K562 (cell line): Measurements from ENCODE around the gene GALNT7. TPM values are rescaled to one million over a fixed set of nuclear protein-coding genes. Genes with fewer than 3 reads are reported as not detected.

ENCODE experiments used
- ATAC-seq: fragments of 200-7000 bp; cut with Tn5 transposase; 3 replicates; pipeline ENCODE4 v1.9.1; 2020; ENCODE audit warnings: moderate library complexity
- BruUV-seq: library from RNA; stranded (reverse); fragments of 400-500 nt; replicated peaks from 2 replicates; lab custom pipeline; 2021; lab: Mats Ljungman, UMichigan
- CTCF ChIA-PET: fragments of 300-600 bp; formaldehyde crosslinking; extraction: SDS; loops from one replicate; lab custom pipeline; 2021; ENCODE audit warnings: low intra/inter-chr PET ratio; lab: Yijun Ruan, JAX
- POLR2A ChIA-PET: fragments of 300-600, 350-650 bp; sonication (Branson Sonifier 250); formaldehyde crosslinking; extraction: SDS; loops from one replicate; lab custom pipeline; 2021; ENCODE audit warnings: antibody characterized with exemption, inconsistent platforms; lab: Yijun Ruan, JAX
- DNase-seq, 4 experiments: peaks; one replicate each; pipeline versions ENCODE4 v3.0.0 to v3.0.0-alpha.2; 2011 to 2018; ENCODE audit warnings: low spot score in 3 of 4, mixed read lengths in 3 of 4; ENCODE audit errors: extremely low read depth in 1 of 4
- FAIRE-seq: peaks from 2 replicates; lab custom pipeline; 2011; peaks lifted over from hg19 to GRCh38; lab: Jason Lieb, UNC
- H2AFZ ChIP-seq: 2 replicates; pipeline ENCODE4 v1.6.0; 2011; ENCODE audit warnings: low read depth, low read length, control low read depth, inconsistent platforms
- H3K27ac ChIP-seq: fragments of 200-600 bp; 3 replicates; pipeline ENCODE4 v1.8.0; 2011; ENCODE audit warnings: low read depth, mild to moderate bottlenecking, control low read depth, inconsistent platforms, low read length, moderate library complexity, mixed read lengths; ENCODE audit errors: extremely low read depth
- H3K27me3 ChIP-seq, 2 experiments: fragments of 300-600 bp in 1 of 2; 2 replicates in 1 of 2; 3 replicates in 1 of 2; pipeline versions ENCODE4 v1.6.0 to v1.8.0; 2011; ENCODE audit warnings: inconsistent platforms in 2 of 2, low read length in 2 of 2, mild to moderate bottlenecking in 1 of 2, mixed read lengths in 1 of 2, moderate library complexity in 1 of 2; ENCODE audit not compliant: control insufficient read depth in 2 of 2, insufficient read depth in 2 of 2
- H3K36me3 ChIP-seq: fragments of 300-600 bp; 3 replicates; pipeline ENCODE4 v1.8.0; 2011; ENCODE audit warnings: mild to moderate bottlenecking, low read length, inconsistent platforms; ENCODE audit not compliant: control insufficient read depth, insufficient read depth
- H3K4me1 ChIP-seq, 2 experiments: fragments of 200-600 bp in 1 of 2; replicated peaks in 1 of 2; 2 replicates in 1 of 2; 3 replicates in 1 of 2; pipeline versions ENCODE4 v1.5.1 to v1.8.0; 2011; ENCODE audit warnings: inconsistent platforms in 2 of 2, low read length in 2 of 2, mild to moderate bottlenecking in 1 of 2, mixed read lengths in 1 of 2, moderate library complexity in 1 of 2; ENCODE audit not compliant: control insufficient read depth in 2 of 2, insufficient read depth in 2 of 2
- H3K4me2 ChIP-seq: 2 replicates; pipeline ENCODE4 v1.6.1; 2011; ENCODE audit warnings: low read length, control low read depth, inconsistent platforms, mixed read lengths; ENCODE audit not compliant: insufficient read depth
- H3K4me3 ChIP-seq: fragments of 200-600 bp; sonication (generic), shearing (Covaris generic); 2 replicates; pipeline ENCODE4 v1.5.1; 2016; ENCODE audit warnings: control low read depth, inconsistent platforms
- H3K79me2 ChIP-seq: fragments of 200-600 bp; 3 replicates; pipeline ENCODE4 v1.8.0; 2011; ENCODE audit warnings: low read length, inconsistent platforms; ENCODE audit not compliant: control insufficient read depth, insufficient read depth
- H3K9ac ChIP-seq, 2 experiments: 2 replicates each; pipeline versions ENCODE4 v1.6.0 to v1.6.1; 2011; ENCODE audit warnings: low read depth in 2 of 2, low read length in 2 of 2, control low read depth in 1 of 2, inconsistent platforms in 1 of 2, mild to moderate bottlenecking in 1 of 2, mixed read lengths in 1 of 2; ENCODE audit not compliant: insufficient read depth in 1 of 2
- H3K9me1 ChIP-seq: one replicate; pipeline ENCODE4 v1.6.0; 2011; ENCODE audit warnings: inconsistent platforms, mild to moderate bottlenecking, low read length, moderate library complexity; ENCODE audit not compliant: control insufficient read depth, insufficient read depth
- H3K9me3 ChIP-seq: replicated peaks from 2 replicates; pipeline ENCODE4 v1.5.1; 2011; ENCODE audit warnings: low read depth, low read length, inconsistent platforms; ENCODE audit not compliant: control insufficient read depth, insufficient read depth
- H4K20me1 ChIP-seq: replicated peaks from 2 replicates; pipeline ENCODE4 v1.6.1; 2011; ENCODE audit warnings: low read length, inconsistent platforms, mixed read lengths; ENCODE audit not compliant: control insufficient read depth, insufficient read depth
- DPF2 ChIP-seq: fragments of 450-650 bp; IDR thresholded peaks from 2 replicates; pipeline ENCODE4 v1.6.1; 2016
- EP300 ChIP-seq: IDR thresholded peaks from 2 replicates; pipeline ENCODE4 v1.6.1; 2012; ENCODE audit warnings: low read length, improper control_type of control experiment
- MED1 ChIP-seq: sonication (generic); formaldehyde crosslinking; IDR thresholded peaks from 2 replicates; pipeline ENCODE4 v1.8.1; 2023; ENCODE audit warnings: missing genetic modification reagents, borderline replicate concordance
- NCOR1 ChIP-seq: fragments of 450-650 bp; IDR thresholded peaks from 2 replicates; pipeline ENCODE4 v1.6.1; 2016; ENCODE audit warnings: mild to moderate bottlenecking, moderate library complexity
- ZNF121 ChIP-seq: sonication (generic); formaldehyde crosslinking; conservative IDR thresholded peaks from 2 replicates; pipeline ENCODE4 v1.8.0; 2022; ENCODE audit warnings: missing genetic modification reagents
- ZNF165 ChIP-seq: fragments of 250-450 bp; sonication (Bioruptor Pico); IDR thresholded peaks from 2 replicates; pipeline ENCODE4 v1.4.0; 2020; ENCODE audit warnings: borderline replicate concordance
- ZNF174 ChIP-seq: fragments of 250-450 bp; sonication (Bioruptor Pico); IDR thresholded peaks from 2 replicates; pipeline ENCODE4 v1.4.0; 2020; ENCODE audit warnings: mild to moderate bottlenecking
- ZNF57 ChIP-seq: fragments of 450-650 bp; formaldehyde crosslinking; IDR thresholded peaks from 2 replicates; pipeline ENCODE4 v1.4.0; 2020; ENCODE audit warnings: mild to moderate bottlenecking, moderate library complexity
- ZZZ3 ChIP-seq: fragments of 450-650 bp; IDR thresholded peaks from 2 replicates; pipeline ENCODE4 v1.6.1; 2016; ENCODE audit warnings: antibody characterized with exemption, mild to moderate bottlenecking, moderate library complexity
- WGBS: fragments of 100-300 bp; shearing (Covaris generic); methylation state at CpG from one replicate; pipeline ENCODE4 v1.1.6; 2016; ENCODE audit warnings: low coverage, mixed read lengths; ENCODE audit not compliant: insufficient coverage; ENCODE audit errors: missing lambda C conversion rate; 5-methylcytosine and 5-hydroxymethylcytosine counted together
- in situ Hi-C: fragments of 300-500 bp; cut with MboI; formaldehyde crosslinking; loops from 4 replicates; pipeline ENCODE4 v1.15.0; 2018; ENCODE audit warnings: inconsistent platforms, mixed read lengths
- intact Hi-C: fragments of 100-400 bp; cut with micrococcal nuclease; formaldehyde crosslinking; loops from 2 replicates; pipeline ENCODE4 v1.14.2; 2022
- polyA plus RNA-seq, 8 experiments: library from polyadenylated mRNA; depleted of rRNA in 4 of 8; stranded (reverse) in 5 of 8; unstranded in 3 of 8; fragments of >200 nt; fragmentation: Nextera tagmentation in 2 of 8; fragmentation: Illumina TruSeq in 1 of 8; extraction: Ambion mirVana in 2 of 8; extraction: Trizol in 1 of 8; gene quantifications; 2 replicates each; pipeline versions ENCODE4 v1.2.1 to v1.2.3, GENCODE V29; 2011 to 2014; ENCODE audit warnings: inconsistent platforms in 1 of 8, missing spikeins in 1 of 8
- total RNA-seq, 7 experiments: library from RNA; depleted of rRNA in 6 of 7; stranded (reverse); fragments of >200 nt in 6 of 7; fragmentation: Illumina TruSeq in 2 of 7; extraction: Trizol in 2 of 7; gene quantifications; 2 replicates each; pipeline versions ENCODE4 v1.2.1 to v1.2.3, GENCODE V29; 2011 to 2021; ENCODE audit warnings: low replicate concordance in 1 of 7
- TF ChIP-seq, protein P1 (sequence below): fragments of 200-800 bp; sonication (Bioruptor generic); IDR thresholded peaks from 2 replicates; pipeline ENCODE4 v1.6.1; 2016; ENCODE audit warnings: missing genetic modification characterization, missing compliant biosample characterization

Gene GALNT7
- total and polyA plus RNA-seq, 9 of the 15 experiments (the other 6 are each of a cell fraction or from before 2014, with no cell fraction given): 16.7 to 38.7 (median 31.1) TPM

- H4K20me1 ChIP-seq: no peaks in the 10 kb centered on the region
- no peak for FAIRE-seq
- H3K27ac ChIP-seq: no peak overlapping the region
- TF ChIP-seq MED1 (CRISPR knock-in tag) (no peak), ZNF57 (CRISPR knock-in tag) (no peak), ZNF174 (CRISPR knock-in tag) (no peak), DPF2 (0 out of 2 replicates have a peak, but pooled peaks have one; percentile 28), ZZZ3 (no peak), ZNF121 (no peak), NCOR1 (peak; percentile 62), ZNF165 (CRISPR knock-in tag) (no peak), EP300 (0 out of 2 replicates have a peak, but pooled peaks have one; percentile 14)
- TF ChIP-seq, protein P1, sequence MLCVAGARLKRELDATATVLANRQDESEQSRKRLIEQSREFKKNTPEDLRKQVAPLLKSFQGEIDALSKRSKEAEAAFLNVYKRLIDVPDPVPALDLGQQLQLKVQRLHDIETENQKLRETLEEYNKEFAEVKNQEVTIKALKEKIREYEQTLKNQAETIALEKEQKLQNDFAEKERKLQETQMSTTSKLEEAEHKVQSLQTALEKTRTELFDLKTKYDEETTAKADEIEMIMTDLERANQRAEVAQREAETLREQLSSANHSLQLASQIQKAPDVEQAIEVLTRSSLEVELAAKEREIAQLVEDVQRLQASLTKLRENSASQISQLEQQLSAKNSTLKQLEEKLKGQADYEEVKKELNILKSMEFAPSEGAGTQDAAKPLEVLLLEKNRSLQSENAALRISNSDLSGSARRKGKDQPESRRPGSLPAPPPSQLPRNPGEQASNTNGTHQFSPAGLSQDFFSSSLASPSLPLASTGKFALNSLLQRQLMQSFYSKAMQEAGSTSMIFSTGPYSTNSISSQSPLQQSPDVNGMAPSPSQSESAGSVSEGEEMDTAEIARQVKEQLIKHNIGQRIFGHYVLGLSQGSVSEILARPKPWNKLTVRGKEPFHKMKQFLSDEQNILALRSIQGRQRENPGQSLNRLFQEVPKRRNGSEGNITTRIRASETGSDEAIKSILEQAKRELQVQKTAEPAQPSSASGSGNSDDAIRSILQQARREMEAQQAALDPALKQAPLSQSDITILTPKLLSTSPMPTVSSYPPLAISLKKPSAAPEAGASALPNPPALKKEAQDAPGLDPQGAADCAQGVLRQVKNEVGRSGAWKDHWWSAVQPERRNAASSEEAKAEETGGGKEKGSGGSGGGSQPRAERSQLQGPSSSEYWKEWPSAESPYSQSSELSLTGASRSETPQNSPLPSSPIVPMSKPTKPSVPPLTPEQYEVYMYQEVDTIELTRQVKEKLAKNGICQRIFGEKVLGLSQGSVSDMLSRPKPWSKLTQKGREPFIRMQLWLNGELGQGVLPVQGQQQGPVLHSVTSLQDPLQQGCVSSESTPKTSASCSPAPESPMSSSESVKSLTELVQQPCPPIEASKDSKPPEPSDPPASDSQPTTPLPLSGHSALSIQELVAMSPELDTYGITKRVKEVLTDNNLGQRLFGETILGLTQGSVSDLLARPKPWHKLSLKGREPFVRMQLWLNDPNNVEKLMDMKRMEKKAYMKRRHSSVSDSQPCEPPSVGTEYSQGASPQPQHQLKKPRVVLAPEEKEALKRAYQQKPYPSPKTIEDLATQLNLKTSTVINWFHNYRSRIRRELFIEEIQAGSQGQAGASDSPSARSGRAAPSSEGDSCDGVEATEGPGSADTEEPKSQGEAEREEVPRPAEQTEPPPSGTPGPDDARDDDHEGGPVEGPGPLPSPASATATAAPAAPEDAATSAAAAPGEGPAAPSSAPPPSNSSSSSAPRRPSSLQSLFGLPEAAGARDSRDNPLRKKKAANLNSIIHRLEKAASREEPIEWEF (CRISPR knock-in tag): no peak
Measured at GRCh38 chr4:173160871-173161270, 7.7 kb upstream of the GALNT7 start.

More at GRCh38 chr4:173160871-173161270, 7.7 kb upstream of the GALNT7 start:
- Histone ChIP-seq H3K4me1 (peaks cover 0 to 14% of the 10 kb centered on the region in 2 experiments; a peak in 4 of 5 replicates), H3K9ac (no peak overlapping the region), H2AFZ (no peak overlapping the region), H3K9me1 (no peaks in the 10 kb centered on the region), H3K27me3 (no peaks in the 10 kb centered on the region), H3K9me3 (no peaks in the 10 kb centered on the region), H3K36me3 (no peaks in the 10 kb centered on the region), H3K4me2 (no peak overlapping the region), H3K4me3 (no peak overlapping the region), H3K79me2 (no peaks in the 10 kb centered on the region)
- POLR2A ChIA-PET: interaction anchor here (0.6 kb wide), 1 partner anchor 14 kb away, joined by 3 read pairs; no protein-coding TSS in a partner anchor
- peak; percentile 62 for ATAC-seq
- intact Hi-C loops: no loop called here
- WGBS: 13% methylated on average over 2 of the region's 2 CpGs
- CTCF ChIA-PET: no interaction called here
- BruUV-seq: no TSS peak
- in situ Hi-C loops: no loop called here
- DNase-seq: peak in 2 of 4 experiments; percentile 20 to 38
